ENCODE data around the gene PLEKHS1.

DNA sequence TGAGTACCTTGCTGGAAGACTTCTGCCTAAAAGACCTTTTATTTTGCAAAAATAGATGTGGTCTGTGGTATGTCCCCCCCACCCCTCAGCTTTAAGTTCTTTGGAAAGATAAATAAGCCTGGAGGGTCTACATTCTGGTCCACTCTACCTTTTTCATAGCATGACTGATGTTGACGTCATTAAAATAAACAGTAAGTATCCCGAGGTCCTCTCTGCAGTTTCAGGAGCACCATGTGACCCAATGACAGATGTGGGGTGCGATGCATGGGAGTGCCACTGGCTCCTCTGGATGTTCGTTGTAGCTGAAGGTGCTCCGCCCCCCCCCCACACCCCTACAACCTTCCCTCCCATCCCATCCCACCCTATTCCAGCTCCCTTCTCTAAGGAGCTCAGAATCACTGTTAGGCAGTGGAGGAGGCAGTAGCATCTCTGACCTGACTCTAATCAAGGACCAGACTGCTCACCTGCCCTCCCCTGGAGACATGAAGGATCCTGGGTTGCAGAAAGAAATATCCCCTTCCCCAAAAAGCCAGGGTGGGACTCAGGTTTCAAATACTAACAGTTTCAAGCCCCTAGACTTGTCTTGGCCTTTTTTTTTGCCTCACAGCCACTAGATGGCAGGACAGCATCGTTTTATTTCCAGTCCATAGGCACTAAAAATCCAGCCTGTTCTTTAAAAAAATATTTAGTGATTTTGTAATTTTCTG lies 46.7 kb upstream of the PLEKHS1 start:
- TF ChIP-seq POLR2A (IDR thresholded peaks at IDR 0.05) (no peak), EP300 (IDR thresholded peaks at IDR 0.05) (no peak), POLR2AphosphoS5 (IDR thresholded peaks at IDR 0.05) (no peak)
- TF ChIP-seq, protein P1, sequence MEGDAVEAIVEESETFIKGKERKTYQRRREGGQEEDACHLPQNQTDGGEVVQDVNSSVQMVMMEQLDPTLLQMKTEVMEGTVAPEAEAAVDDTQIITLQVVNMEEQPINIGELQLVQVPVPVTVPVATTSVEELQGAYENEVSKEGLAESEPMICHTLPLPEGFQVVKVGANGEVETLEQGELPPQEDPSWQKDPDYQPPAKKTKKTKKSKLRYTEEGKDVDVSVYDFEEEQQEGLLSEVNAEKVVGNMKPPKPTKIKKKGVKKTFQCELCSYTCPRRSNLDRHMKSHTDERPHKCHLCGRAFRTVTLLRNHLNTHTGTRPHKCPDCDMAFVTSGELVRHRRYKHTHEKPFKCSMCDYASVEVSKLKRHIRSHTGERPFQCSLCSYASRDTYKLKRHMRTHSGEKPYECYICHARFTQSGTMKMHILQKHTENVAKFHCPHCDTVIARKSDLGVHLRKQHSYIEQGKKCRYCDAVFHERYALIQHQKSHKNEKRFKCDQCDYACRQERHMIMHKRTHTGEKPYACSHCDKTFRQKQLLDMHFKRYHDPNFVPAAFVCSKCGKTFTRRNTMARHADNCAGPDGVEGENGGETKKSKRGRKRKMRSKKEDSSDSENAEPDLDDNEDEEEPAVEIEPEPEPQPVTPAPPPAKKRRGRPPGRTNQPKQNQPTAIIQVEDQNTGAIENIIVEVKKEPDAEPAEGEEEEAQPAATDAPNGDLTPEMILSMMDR (IDR thresholded peaks at IDR 0.05): peak in 5 of 6 experiments; percentile 32 to 51 (median 44)
